NCI-H187 treated with DMSO at 0.1 percent for 48 hours (cell line): ENCODE measurements around the gene AXL.
"Not testable (repeated sequence)": the region's sequence is repeated elsewhere in the genome, so short reads cannot be mapped to it uniquely, and the experiment has no call there.

Source experiments
- DNase-seq: peaks from one replicate; lab custom pipeline; 2025; lab: John Stamatoyannopoulos, UW

The AXL gene

GRCh38 chr19:41218615-41219507 is at the start of gene AXL:
Gene AXL, plus strand, starts transcription at chr19:41219223. Its CDS starts 170 bp downstream, at chr19:41219393.
- DNase-seq: no peak

GRCh38 chr19:41172297-41173164 is 46.5 kb upstream of the AXL start:
- no peak for DNase-seq

- DNase-seq: no peak
Observed at GRCh38 chr19:41174297-41174928, 44.6 kb upstream of the AXL start.

- DNase-seq: no peak
Observed at GRCh38 chr19:41175801-41176777, 42.9 kb upstream of the AXL start.

DNA sequence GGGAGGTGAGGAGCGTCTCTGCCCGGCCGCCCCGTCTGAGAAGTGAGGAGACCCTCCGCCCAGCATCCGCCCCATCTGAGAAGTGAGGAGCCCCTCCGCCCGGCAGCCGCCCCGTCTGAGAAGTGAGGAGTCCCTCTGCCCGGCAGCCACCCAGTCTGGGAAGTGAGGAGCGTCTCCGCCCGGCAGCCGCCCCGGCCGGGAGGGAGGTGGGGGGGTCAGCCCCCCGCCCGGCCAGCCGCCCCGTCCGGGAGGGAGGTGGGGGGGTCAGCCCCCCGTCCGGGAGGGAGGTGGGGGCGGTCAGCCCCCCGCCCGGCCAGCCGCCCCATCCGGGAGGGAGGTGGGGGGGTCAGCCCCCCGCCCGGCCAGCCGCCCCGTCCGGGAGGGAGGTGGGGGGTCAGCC is 38.9 kb upstream of the AXL start:
- not testable (repeated sequence) for DNase-seq

GRCh38 chr19:41186971-41187883 is 31.8 kb upstream of the AXL start:
- no peak for DNase-seq

GRCh38 chr19:41187884-41188279 is 31.1 kb upstream of the AXL start:
- DNase-seq: no peak

DNA sequence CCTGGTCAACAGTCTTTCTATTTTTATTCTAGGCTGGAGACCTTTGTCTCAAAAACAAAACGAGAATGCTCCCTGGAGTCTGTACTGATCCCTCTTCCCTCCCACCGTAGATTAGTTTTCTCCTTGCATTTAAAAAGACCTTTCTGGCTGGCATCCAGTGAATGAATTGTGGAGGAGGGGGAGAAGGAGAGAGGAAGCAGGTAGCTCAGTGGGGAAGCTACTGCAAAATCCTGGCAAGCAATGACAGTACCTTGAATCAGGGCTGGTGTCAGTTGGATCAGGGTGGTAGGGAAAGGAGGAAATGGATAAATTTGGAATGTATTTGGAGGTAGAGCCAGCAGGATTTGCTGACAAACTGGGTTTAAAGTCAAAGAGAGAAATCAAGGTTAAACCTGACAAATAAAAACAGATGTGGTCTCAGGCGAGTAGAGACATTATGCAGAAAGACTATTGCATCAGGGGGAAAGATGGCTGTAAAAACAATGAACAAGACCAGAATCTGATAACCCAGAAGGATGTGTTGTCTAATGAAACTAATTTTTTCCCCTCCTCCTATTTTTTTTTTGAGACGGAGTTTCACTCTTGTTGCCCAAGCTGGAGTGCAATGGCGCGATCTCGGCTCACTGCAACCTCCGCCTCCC is 29.5 kb upstream of the AXL start:
- DNase-seq: no peak

DNA sequence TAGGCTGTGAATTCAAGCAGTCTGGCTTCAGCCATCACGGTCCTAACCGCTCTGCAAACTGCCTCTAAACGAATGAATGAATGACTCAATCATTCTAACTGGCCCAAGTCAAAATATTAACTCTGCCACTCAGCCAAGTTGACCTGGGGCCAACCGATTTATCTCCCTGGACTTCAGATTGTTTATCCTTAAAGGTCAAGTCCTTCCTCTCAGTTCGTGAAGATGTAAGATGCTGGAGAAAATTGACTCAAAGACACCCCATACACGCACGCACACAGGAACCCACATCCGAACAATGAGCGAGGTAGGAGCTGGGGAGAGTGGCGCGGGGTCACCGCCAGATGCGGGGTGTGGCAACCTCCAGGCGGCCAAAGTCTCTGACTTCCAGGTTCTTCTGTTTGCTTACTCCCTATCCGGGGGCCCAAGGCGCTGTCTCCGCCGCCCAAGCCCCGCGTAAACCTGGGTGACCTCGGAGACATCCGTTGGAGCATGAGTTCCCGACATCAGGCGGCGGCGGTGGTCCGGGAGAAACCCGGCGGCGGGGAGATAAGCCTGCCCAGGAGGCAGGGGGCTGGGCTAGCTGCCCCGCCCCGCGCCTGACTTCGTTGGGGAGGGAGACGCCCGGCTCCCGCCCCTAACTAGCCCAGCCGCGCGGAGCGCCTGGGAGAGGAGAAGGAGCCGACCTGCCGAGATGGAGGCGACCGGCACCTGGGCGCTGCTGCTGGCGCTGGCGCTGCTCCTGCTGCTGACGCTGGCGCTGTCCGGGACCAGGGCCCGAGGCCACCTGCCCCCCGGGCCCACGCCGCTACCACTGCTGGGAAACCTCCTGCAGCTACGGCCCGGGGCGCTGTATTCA is 26.2 kb upstream of the AXL start, which contains the start of gene CYP2S1:
Gene CYP2S1, plus strand, starts transcription at position 646 of the 856 bp plus-strand sequence. Its CDS starts 46 bp downstream, at position 692.
- DNase-seq: no peak

- no peak for DNase-seq
Observed at GRCh38 chr19:41193430-41194156, 25.4 kb upstream of the AXL start.

DNA sequence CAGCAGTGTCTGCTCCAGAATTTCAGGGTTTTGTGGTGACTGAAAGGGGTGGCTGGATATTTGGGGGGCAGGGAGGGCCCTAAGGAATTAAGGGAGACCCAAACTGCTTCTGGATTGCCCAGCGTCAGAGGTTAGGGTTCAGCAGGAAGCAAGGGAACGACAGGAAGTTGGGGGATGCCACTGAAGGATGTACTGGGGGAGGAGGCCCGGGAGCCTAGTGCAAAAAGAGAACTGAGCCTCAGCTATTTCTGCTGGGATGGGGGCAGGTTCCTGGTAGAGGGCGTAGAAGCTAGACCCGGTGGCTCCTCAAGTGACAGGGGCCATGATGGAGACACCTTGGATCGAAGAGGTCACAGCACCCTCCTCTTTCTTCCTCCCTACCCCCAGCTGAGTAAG is 24.9 kb upstream of the AXL start:
- no peak for DNase-seq

GRCh38 chr19:41195675-41196497 is 23.1 kb upstream of the AXL start:
- no peak for DNase-seq

GRCh38 chr19:41198559-41198958 is 20.5 kb upstream of the AXL start:
- DNase-seq: no peak

DNA sequence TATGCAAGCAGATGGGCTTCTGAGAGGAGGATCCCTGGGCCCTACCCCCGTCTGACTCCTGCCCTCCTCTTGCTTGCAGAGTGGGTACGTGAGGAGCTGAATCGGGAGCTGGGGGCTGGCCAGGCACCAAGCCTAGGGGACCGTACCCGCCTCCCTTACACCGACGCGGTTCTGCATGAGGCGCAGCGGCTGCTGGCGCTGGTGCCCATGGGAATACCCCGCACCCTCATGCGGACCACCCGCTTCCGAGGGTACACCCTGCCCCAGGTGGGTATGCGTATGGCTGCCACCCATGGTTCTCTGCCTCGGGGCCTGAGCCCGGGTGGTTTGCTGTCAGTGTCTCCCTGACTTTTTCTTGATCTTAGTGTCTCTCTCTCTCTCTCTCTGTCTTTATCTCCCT is 15.7 kb upstream of the AXL start:
- DNase-seq: no peak

GRCh38 chr19:41204338-41204737 is 14.7 kb upstream of the AXL start:
- DNase-seq: not testable (repeated sequence)

DNA sequence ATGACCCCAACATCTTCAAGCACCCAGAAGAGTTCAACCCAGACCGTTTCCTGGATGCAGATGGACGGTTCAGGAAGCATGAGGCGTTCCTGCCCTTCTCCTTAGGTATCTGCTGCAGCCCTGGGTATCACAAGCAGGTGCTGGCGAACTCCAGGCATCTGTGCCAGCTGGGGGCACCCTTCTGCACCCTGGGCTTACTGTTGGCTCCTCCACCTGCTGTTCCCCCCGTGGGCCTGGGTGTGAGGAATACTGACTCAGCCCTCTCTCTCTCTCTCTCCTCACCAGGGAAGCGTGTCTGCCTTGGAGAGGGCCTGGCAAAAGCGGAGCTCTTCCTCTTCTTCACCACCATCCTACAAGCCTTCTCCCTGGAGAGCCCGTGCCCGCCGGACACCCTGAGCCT is 13.0 kb upstream of the AXL start:
- no peak for DNase-seq

- no peak for DNase-seq
Observed at GRCh38 chr19:41206456-41206855, 12.6 kb upstream of the AXL start.
